PFSK-1 (cell line): Measurements from ENCODE around the gene ZNF687.

Experiments used
- POLR2AphosphoS5 ChIP-seq: IDR thresholded peaks from 2 replicates; pipeline ENCODE4 v1.6.1; 2012; ENCODE audit warnings: low read depth, mild to moderate bottlenecking, control low read depth, low read length, moderate library complexity
- SIN3A ChIP-seq: IDR thresholded peaks from 2 replicates; pipeline ENCODE4 v1.6.1; 2012; ENCODE audit warnings: mild to moderate bottlenecking, low read length, moderate library complexity, borderline replicate concordance; ENCODE audit not compliant: insufficient read depth

GRCh38 chr1:151314137-151314875 is 32.2 kb downstream of the ZNF687 start:
- TF ChIP-seq POLR2AphosphoS5 (no peak), SIN3A (no peak)
